ENCODE data around the gene GPC5.

Gene GPC5

GRCh38 chr13:91684746-91685145, 286.3 kb downstream of the GPC5 start:
- H3K9ac ChIP-seq, result no peak overlapping the region
- H3K4me3 ChIP-seq (IDR thresholded peaks at IDR 0.05; ENCODE audit: insufficient read depth, low read depth, low read length), result no peak overlapping the region
- no peak for TF ChIP-seq CTCF (conservative IDR thresholded peaks at IDR 0.05; ENCODE audit: low read depth, low read length)

GRCh38 chr13:91690944-91691343, 292.5 kb downstream of the GPC5 start:
- Histone ChIP-seq H2AFZ (ENCODE audit: low read depth) (no peak overlapping the region), H3K27ac (peak overlapping the region; percentile 35), H3K79me2 (ENCODE audit: insufficient read depth, low read depth) (no peaks in the 10 kb centered on the region), H3K4me2 (peak overlapping the region; percentile 45; the same call in 1 of the 2 replicates), H4K20me1 (ENCODE audit: insufficient read depth) (no peaks in the 10 kb centered on the region), H3K27me3 (ENCODE audit: insufficient read depth, low read depth) (no peaks in the 10 kb centered on the region), H3K4me1 (ENCODE audit: low read depth, poor library complexity, severe bottlenecking) (peaks cover 29% of the 10 kb centered on the region), H3K9ac (peak overlapping the region; percentile 18; the same call in 1 of the 2 replicates), H3K36me3 (ENCODE audit: insufficient read depth) (no peaks in the 10 kb centered on the region), H3K4me3 (IDR thresholded peaks at IDR 0.05; ENCODE audit: insufficient read depth, low read depth, low read length) (no peak overlapping the region)
- no peak for TF ChIP-seq CTCF (conservative IDR thresholded peaks at IDR 0.05; ENCODE audit: low read depth, low read length)

More at GRCh38 chr13:91684746-91685145, 286.3 kb downstream of the GPC5 start:
- peaks cover 2% of the 10 kb centered on the region for H3K4me1 ChIP-seq (ENCODE audit: low read depth, poor library complexity, severe bottlenecking)
- no peaks in the 10 kb centered on the region for H3K79me2 ChIP-seq (ENCODE audit: insufficient read depth, low read depth)
- no peak overlapping the region for H3K4me2 ChIP-seq
- H3K27ac ChIP-seq, result no peak overlapping the region
- H3K27me3 ChIP-seq (ENCODE audit: insufficient read depth, low read depth), result no peaks in the 10 kb centered on the region
- H3K36me3 ChIP-seq (ENCODE audit: insufficient read depth), result no peaks in the 10 kb centered on the region
- H4K20me1 ChIP-seq (ENCODE audit: insufficient read depth), result no peaks in the 10 kb centered on the region
- H2AFZ ChIP-seq (ENCODE audit: low read depth), result no peak overlapping the region

- Histone ChIP-seq H2AFZ (ENCODE audit: low read depth) (no peak overlapping the region), H3K27me3 (ENCODE audit: insufficient read depth, low read depth) (no peaks in the 10 kb centered on the region), H4K20me1 (ENCODE audit: insufficient read depth) (no peaks in the 10 kb centered on the region), H3K27ac (no peak overlapping the region), H3K36me3 (ENCODE audit: insufficient read depth) (no peaks in the 10 kb centered on the region), H3K9ac (no peak overlapping the region), H3K4me1 (ENCODE audit: low read depth, poor library complexity, severe bottlenecking) (peaks cover 29% of the 10 kb centered on the region), H3K4me3 (IDR thresholded peaks at IDR 0.05; ENCODE audit: insufficient read depth, low read depth, low read length) (no peak overlapping the region), H3K4me2 (no peak overlapping the region), H3K79me2 (ENCODE audit: insufficient read depth, low read depth) (no peaks in the 10 kb centered on the region)
- TF ChIP-seq CTCF (conservative IDR thresholded peaks at IDR 0.05; ENCODE audit: low read depth, low read length), result no peak
Measured at GRCh38 chr13:91693466-91693865, 295.0 kb downstream of the GPC5 start.

DNA sequence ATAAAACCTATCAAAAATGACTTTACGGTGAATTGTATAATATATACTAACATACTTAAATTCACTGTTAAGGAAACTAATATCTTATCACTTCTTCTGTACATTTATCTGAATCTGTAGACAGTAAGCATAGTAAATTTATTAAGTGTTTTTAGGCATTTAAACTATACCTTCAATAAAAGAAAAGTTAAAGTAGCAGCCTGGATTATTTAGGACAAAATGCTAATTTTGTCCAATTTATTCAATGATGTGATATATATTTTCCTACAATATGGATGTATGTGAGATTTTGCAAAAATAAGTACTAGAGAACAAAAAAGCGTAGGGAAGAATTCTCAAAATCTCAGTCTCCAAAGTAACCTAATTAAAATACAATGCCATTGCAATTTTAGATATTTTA, 299.9 kb downstream of the GPC5 start:
- no peak overlapping the region for H3K4me3 ChIP-seq (IDR thresholded peaks at IDR 0.05; ENCODE audit: insufficient read depth, low read depth, low read length)
- no peaks in the 10 kb centered on the region for H3K79me2 ChIP-seq (ENCODE audit: insufficient read depth, low read depth)
- H3K4me2 ChIP-seq, result no peak overlapping the region
- H3K4me1 ChIP-seq (ENCODE audit: low read depth, poor library complexity, severe bottlenecking), result no peaks in the 10 kb centered on the region
- no peaks in the 10 kb centered on the region for H4K20me1 ChIP-seq (ENCODE audit: insufficient read depth)
- no peak for TF ChIP-seq CTCF (conservative IDR thresholded peaks at IDR 0.05; ENCODE audit: low read depth, low read length)
- H3K9ac ChIP-seq, result no peak overlapping the region
- no peak overlapping the region for H3K27ac ChIP-seq
- H3K36me3 ChIP-seq (ENCODE audit: insufficient read depth), result no peaks in the 10 kb centered on the region
- no peaks in the 10 kb centered on the region for H3K27me3 ChIP-seq (ENCODE audit: insufficient read depth, low read depth)
- H2AFZ ChIP-seq (ENCODE audit: low read depth), result no peak overlapping the region
